Colon (tissue), 2 donors: Measurements from ENCODE around the gene TMEM117.
"Not testable (repeated sequence)": the region's sequence is repeated elsewhere in the genome, so short reads cannot be mapped to it uniquely, and the experiment has no call there.

Experiments
- FAIRE-seq: peaks from 2 replicates; lab custom pipeline; 2012; peaks lifted over from hg19 to GRCh38; lab: Jason Lieb, UNC
- donor health status: control.
- donor health status: control.

The TMEM117 gene

GRCh38 chr12:44025499-44025898 is 189.6 kb downstream of the TMEM117 start:
- FAIRE-seq: no peak

- no peak for FAIRE-seq
Measured at GRCh38 chr12:44026046-44026445, 190.2 kb downstream of the TMEM117 start.

- FAIRE-seq: not testable (repeated sequence)
Measured at GRCh38 chr12:44026926-44027325, 191.0 kb downstream of the TMEM117 start.

GRCh38 chr12:44029194-44029593 is 193.3 kb downstream of the TMEM117 start:
- FAIRE-seq: no peak

- FAIRE-seq: no peak
Measured at GRCh38 chr12:44031472-44032185, 195.7 kb downstream of the TMEM117 start.

- no peak for FAIRE-seq
Measured at GRCh38 chr12:44034906-44035305, 199.0 kb downstream of the TMEM117 start.

GRCh38 chr12:44036875-44037443 is 201.1 kb downstream of the TMEM117 start:
- no peak for FAIRE-seq

GRCh38 chr12:44038411-44038810 is 202.5 kb downstream of the TMEM117 start:
- no peak for FAIRE-seq

- FAIRE-seq: not testable (repeated sequence)
Measured at GRCh38 chr12:44044491-44044890, 208.6 kb downstream of the TMEM117 start.

GRCh38 chr12:44046732-44047417 is 211.0 kb downstream of the TMEM117 start:
- FAIRE-seq: no peak

- FAIRE-seq: no peak
Measured at GRCh38 chr12:44052554-44052953, 216.7 kb downstream of the TMEM117 start.

- no peak for FAIRE-seq
Measured at GRCh38 chr12:44053549-44054127, 217.8 kb downstream of the TMEM117 start.

GRCh38 chr12:44054281-44054680 is 218.4 kb downstream of the TMEM117 start:
- no peak for FAIRE-seq

GRCh38 chr12:44058366-44058765 is 222.5 kb downstream of the TMEM117 start:
- no peak for FAIRE-seq

GRCh38 chr12:44059476-44059875 is 223.6 kb downstream of the TMEM117 start:
- FAIRE-seq: no peak

GRCh38 chr12:44063671-44064070 is 227.8 kb downstream of the TMEM117 start:
- FAIRE-seq: no peak

- FAIRE-seq: no peak
Measured at GRCh38 chr12:44076871-44077270, 241.0 kb downstream of the TMEM117 start.

- FAIRE-seq: no peak
Measured at GRCh38 chr12:44077294-44077693, 241.4 kb downstream of the TMEM117 start.

GRCh38 chr12:44078273-44078672 is 242.4 kb downstream of the TMEM117 start:
- FAIRE-seq: no peak

- no peak for FAIRE-seq
Measured at GRCh38 chr12:44088647-44089046, 252.8 kb downstream of the TMEM117 start.

GRCh38 chr12:44091948-44092606 is 256.2 kb downstream of the TMEM117 start:
- no peak for FAIRE-seq

GRCh38 chr12:44098786-44099185 is 262.9 kb downstream of the TMEM117 start:
- no peak for FAIRE-seq
